HG03159 (cell line): Measurements from ENCODE around the gene RPL22.

Experiments
- ATAC-seq: cut with Tn5 transposase; IDR thresholded peaks from one replicate; pipeline ENCODE4 v1.9.1; 2021; ENCODE audit warnings: mild to moderate bottlenecking, moderate library complexity; ENCODE audit not compliant: unreplicated experiment

Gene RPL22

GRCh38 chr1:6175411-6175828 is 24.0 kb downstream of the RPL22 start:
- no peak for ATAC-seq

- no peak for ATAC-seq
Observed at GRCh38 chr1:6174621-6175410, 24.6 kb downstream of the RPL22 start.

GRCh38 chr1:6172549-6172948 is 26.8 kb downstream of the RPL22 start:
- ATAC-seq, result no peak

- no peak for ATAC-seq
Observed at GRCh38 chr1:6171548-6172124, 27.8 kb downstream of the RPL22 start.

- no peak for ATAC-seq
Observed at GRCh38 chr1:6170742-6171201, 28.6 kb downstream of the RPL22 start.

- no peak for ATAC-seq
Observed at GRCh38 chr1:6170116-6170741, 29.2 kb downstream of the RPL22 start.

- no peak for ATAC-seq
Observed at GRCh38 chr1:6168947-6169586, 30.3 kb downstream of the RPL22 start.

- ATAC-seq, result no peak
Observed at GRCh38 chr1:6167391-6168303, 31.7 kb downstream of the RPL22 start.

GRCh38 chr1:6166655-6167390 is 32.6 kb downstream of the RPL22 start:
- no peak for ATAC-seq

GRCh38 chr1:6166221-6166620 is 33.2 kb downstream of the RPL22 start:
- no peak for ATAC-seq

- no peak for ATAC-seq
Observed at GRCh38 chr1:6165441-6165985, 33.9 kb downstream of the RPL22 start.

- no peak for ATAC-seq
Observed at GRCh38 chr1:6165027-6165426, 34.4 kb downstream of the RPL22 start.

GRCh38 chr1:6163973-6164617 is 35.3 kb downstream of the RPL22 start:
- no peak for ATAC-seq

GRCh38 chr1:6163191-6163972 is 36.0 kb downstream of the RPL22 start:
- no peak for ATAC-seq

GRCh38 chr1:6162773-6163172 is 36.6 kb downstream of the RPL22 start:
- no peak for ATAC-seq

GRCh38 chr1:6162341-6162740 is 37.1 kb downstream of the RPL22 start:
- ATAC-seq, result no peak

GRCh38 chr1:6158181-6158580 is 41.2 kb downstream of the RPL22 start:
- ATAC-seq, result no peak

- ATAC-seq, result no peak
Observed at GRCh38 chr1:6157528-6158174, 41.7 kb downstream of the RPL22 start.
